Liver (tissue), 9 donors: ENCODE data around the gene ASPA. TPM values are rescaled to one million over a fixed set of nuclear protein-coding genes. Genes with fewer than 3 reads are reported as not detected.

ENCODE experiments used
- DNase-seq: peaks from one replicate; pipeline ENCODE4 v3.0.0-alpha.2; 2017; ENCODE audit warnings: low spot score
- H3K27ac ChIP-seq, 2 donors: one replicate each; pipeline ENCODE4 v1.7.0; 2013; ENCODE audit warnings: inconsistent platforms in 2 of 2, low read length in 2 of 2, control low read depth in 1 of 2, low read depth in 1 of 2, mild to moderate bottlenecking in 1 of 2
- H3K27me3 ChIP-seq, 4 donors: one replicate each; pipeline versions ENCODE4 v1.6.1 to v1.7.0; 2013; ENCODE audit warnings: low read length in 3 of 4, inconsistent platforms in 1 of 4, mild to moderate bottlenecking in 1 of 4, moderate library complexity in 1 of 4; ENCODE audit not compliant: control insufficient read depth in 4 of 4, insufficient read depth in 4 of 4
- H3K36me3 ChIP-seq, 4 donors: one replicate each; pipeline versions ENCODE4 v1.6.1 to v1.7.0; 2013; ENCODE audit warnings: low read length in 3 of 4, mild to moderate bottlenecking in 3 of 4, low read depth in 1 of 4, moderate library complexity in 1 of 4; ENCODE audit not compliant: control insufficient read depth in 4 of 4, insufficient read depth in 3 of 4
- H3K4me1 ChIP-seq, 4 donors: one replicate each; pipeline versions ENCODE4 v1.6.1 to v1.7.0; 2013; ENCODE audit warnings: low read length in 3 of 4, mild to moderate bottlenecking in 3 of 4, moderate library complexity in 1 of 4; ENCODE audit not compliant: control insufficient read depth in 4 of 4, insufficient read depth in 4 of 4
- H3K4me3 ChIP-seq, 3 donors: one replicate each; pipeline versions ENCODE4 v1.6.1 to v1.7.0; 2013; ENCODE audit warnings: low read length in 3 of 3, control low read depth in 1 of 3, low read depth in 1 of 3, mild to moderate bottlenecking in 1 of 3
- H3K9ac ChIP-seq, 2 donors: one replicate each; pipeline ENCODE4 v1.7.0; 2013; ENCODE audit warnings: low read length in 2 of 2, mild to moderate bottlenecking in 2 of 2, moderate library complexity in 2 of 2, control low read depth in 1 of 2, low read depth in 1 of 2
- H3K9me3 ChIP-seq, 4 donors: one replicate each; pipeline versions ENCODE4 v1.6.1 to v1.7.0; 2013; ENCODE audit warnings: low read length in 3 of 4; ENCODE audit not compliant: control insufficient read depth in 4 of 4
- ATF3 ChIP-seq: IDR thresholded peaks from 2 replicates; pipeline ENCODE4 v1.6.1; 2016; ENCODE audit warnings: antibody characterized with exemption
- CTCF ChIP-seq: fragments of 150-350 bp; IDR thresholded peaks from 2 replicates; pipeline ENCODE4 v1.5.1; 2017; ENCODE audit warnings: improper control_type of control experiment, low read depth, low read length; ENCODE audit not compliant: missing input control
- EGR1 ChIP-seq, 2 donors: IDR thresholded peaks; 2 replicates each; pipeline ENCODE4 v1.6.1; 2016 to 2018; ENCODE audit warnings: antibody characterized with exemption in 2 of 2, low read depth in 2 of 2
- FOXA1 ChIP-seq: IDR thresholded peaks from 2 replicates; pipeline ENCODE4 v1.6.1; 2016; ENCODE audit warnings: antibody characterized with exemption
- FOXA2 ChIP-seq: IDR thresholded peaks from 2 replicates; pipeline ENCODE4 v1.6.1; 2016; ENCODE audit warnings: antibody characterized with exemption
- GABPA ChIP-seq, 2 donors: IDR thresholded peaks in 1 of 2; conservative IDR thresholded peaks in 1 of 2; 2 replicates each; pipeline ENCODE4 v1.6.1; 2016; ENCODE audit warnings: antibody characterized with exemption in 2 of 2, mild to moderate bottlenecking in 1 of 2, moderate library complexity in 1 of 2
- HNF4A ChIP-seq, 2 donors: conservative IDR thresholded peaks; 2 replicates each; pipeline ENCODE4 v1.6.1; 2016; ENCODE audit warnings: antibody characterized with exemption in 2 of 2, mild to moderate bottlenecking in 2 of 2
- HNF4G ChIP-seq: IDR thresholded peaks from 2 replicates; pipeline ENCODE4 v1.6.1; 2016; ENCODE audit warnings: antibody characterized with exemption
- JUND ChIP-seq, 2 donors: IDR thresholded peaks; 2 replicates each; pipeline ENCODE4 v1.6.1; 2016; ENCODE audit warnings: antibody characterized with exemption in 2 of 2
- MAX ChIP-seq: IDR thresholded peaks from 2 replicates; pipeline ENCODE4 v1.6.1; 2016; ENCODE audit warnings: antibody characterized with exemption
- NR2F2 ChIP-seq: IDR thresholded peaks from 2 replicates; pipeline ENCODE4 v1.6.1; 2016; ENCODE audit warnings: antibody characterized with exemption
- RAD21 ChIP-seq, 2 donors: IDR thresholded peaks; 2 replicates each; pipeline ENCODE4 v1.6.1; 2016; ENCODE audit warnings: antibody characterized with exemption in 2 of 2, mild to moderate bottlenecking in 2 of 2
- REST ChIP-seq: IDR thresholded peaks from 2 replicates; pipeline ENCODE4 v1.6.1; 2016; ENCODE audit warnings: antibody characterized with exemption, mild to moderate bottlenecking
- RXRA ChIP-seq, 2 donors: IDR thresholded peaks; 2 replicates each; pipeline ENCODE4 v1.6.1; 2017 to 2018; ENCODE audit warnings: antibody characterized with exemption in 2 of 2, mild to moderate bottlenecking in 1 of 2
- SP1 ChIP-seq: IDR thresholded peaks from 2 replicates; pipeline ENCODE4 v1.6.1; 2018; ENCODE audit warnings: antibody characterized with exemption, mild to moderate bottlenecking
- TAF1 ChIP-seq: conservative IDR thresholded peaks from 2 replicates; pipeline ENCODE4 v1.6.1; 2016; ENCODE audit warnings: antibody characterized with exemption, mild to moderate bottlenecking
- YY1 ChIP-seq: IDR thresholded peaks from 2 replicates; pipeline ENCODE4 v1.6.1; 2016; ENCODE audit warnings: antibody characterized with exemption, mild to moderate bottlenecking
- ZBTB33 ChIP-seq: IDR thresholded peaks from 2 replicates; pipeline ENCODE4 v1.6.1; 2016; ENCODE audit warnings: antibody characterized with exemption
- WGBS: extraction: QIAGEN DNeasy Blood & Tissue Kit; methylation state at CpG from one replicate; pipeline ENCODE4 v1.1.7; 2013; 5-methylcytosine and 5-hydroxymethylcytosine counted together
- polyA plus RNA-seq, 2 donors: library from polyadenylated mRNA; stranded (reverse) in 1 of 2; unstranded in 1 of 2; fragments of 200-250 nt in 1 of 2; fragments of >200 nt in 1 of 2; fragmentation: Nextera tagmentation in 1 of 2; extraction: Ambion mirVana in 1 of 2; gene quantifications; one replicate each; pipeline versions ENCODE4 v1.2.1 to v1.2.3, GENCODE V29; 2013 to 2015
- total RNA-seq, 2 donors: library from RNA; depleted of rRNA; stranded (reverse); fragments of >200 nt; gene quantifications; one replicate each; pipeline ENCODE4 v1.2.3, GENCODE V29; 2014
- donor health status: healthy.
- donor health status: healthy.
- donor health status: healthy.
- donor health status: healthy.
- donor health status: healthy.

The ASPA gene
- total and polyA plus RNA-seq, 4 donors = 0.89 to 4.7 (median 1.9) TPM

GRCh38 chr17:3471599-3471998 lies 4.2 kb upstream of the ASPA start, which contains the start of gene SPATA22:
Gene SPATA22 (minus strand): TSS chr17:3471819. CDS start chr17:3469325, 2,494 bp downstream.
- no peak for DNase-seq
- TF ChIP-seq CTCF (no peak), RXRA (IDR thresholded peaks at IDR 0.05) (no peak), GABPA (IDR thresholded peaks at IDR 0.05 in 1 of 2, conservative IDR thresholded peaks at IDR 0.05 in 1 of 2) (no peak), FOXA1 (no peak), SP1 (no peak), TAF1 (no peak), ATF3 (no peak), YY1 (no peak), JUND (IDR thresholded peaks at IDR 0.05) (no peak), FOXA2 (no peak), HNF4G (no peak), HNF4A (conservative IDR thresholded peaks at IDR 0.05) (no peak), REST (no peak)
- no peak within 1 kb of the TSS for H3K4me3 ChIP-seq
- H3K9me3 ChIP-seq = peaks cover 0 to 1% (median 0%) of the 10 kb centered on the region in 4 donors
- H3K27ac ChIP-seq = no peak within 1 kb of the TSS
- H3K36me3 ChIP-seq = no peaks in the 10 kb centered on the region
- no peaks in the 10 kb centered on the region for H3K27me3 ChIP-seq
- WGBS = 97% methylated on average over 38 of the region's 38 CpGs
- peaks cover under 1 to 22% (median 11%) of the 10 kb centered on the region in 4 donors for H3K4me1 ChIP-seq
- H3K9ac ChIP-seq = no peak within 1 kb of the TSS

GRCh38 chr17:3472137-3472536 lies 3.7 kb upstream of the ASPA start:
- no peak overlapping the region for H3K27ac ChIP-seq
- H3K27me3 ChIP-seq = no peaks in the 10 kb centered on the region
- 94% methylated on average over 21 of the region's 21 CpGs for WGBS
- H3K9ac ChIP-seq = no peak overlapping the region
- no peak overlapping the region for H3K4me3 ChIP-seq
- peaks cover 0 to 1% (median 0%) of the 10 kb centered on the region in 4 donors for H3K9me3 ChIP-seq
- DNase-seq = no peak
- peaks cover 0 to 20% (median 10%) of the 10 kb centered on the region in 4 donors for H3K4me1 ChIP-seq
- no peaks in the 10 kb centered on the region for H3K36me3 ChIP-seq
- no peak for TF ChIP-seq GABPA (IDR thresholded peaks at IDR 0.05 in 1 of 2, conservative IDR thresholded peaks at IDR 0.05 in 1 of 2)
- TF ChIP-seq JUND (IDR thresholded peaks at IDR 0.05) = no peak
- no peak for TF ChIP-seq NR2F2
- TF ChIP-seq YY1 = no peak
- TF ChIP-seq HNF4G = no peak
- TF ChIP-seq EGR1 (IDR thresholded peaks at IDR 0.05; ENCODE audit: low read depth in 2 of 2) = no peak
- no peak for TF ChIP-seq MAX
- no peak for TF ChIP-seq SP1
- no peak for TF ChIP-seq CTCF
- no peak for TF ChIP-seq FOXA1
- TF ChIP-seq ZBTB33 = no peak
- no peak for TF ChIP-seq RXRA (IDR thresholded peaks at IDR 0.05)
- TF ChIP-seq FOXA2 = no peak
- no peak for TF ChIP-seq REST
- TF ChIP-seq RAD21 (IDR thresholded peaks at IDR 0.05) = no peak
- TF ChIP-seq TAF1 = no peak
